Endothelial cell of umbilical vein (primary cell): ENCODE results near the gene DTD1. TPM values are rescaled to one million over a fixed set of nuclear protein-coding genes. Genes with fewer than 3 reads are reported as not detected.

Source experiments
- BruUV-seq: library from RNA; stranded (reverse); fragments of 400-500 nt; replicated peaks from 2 replicates; lab custom pipeline; 2021; lab: Mats Ljungman, UMichigan
- CTCF ChIA-PET: fragments of 300-600, 350-600 bp; sonication (Branson Sonifier 250); formaldehyde crosslinking; loops from one replicate; lab custom pipeline; 2021; ENCODE audit warnings: antibody characterized with exemption, inconsistent platforms; lab: Charles Lee
- POLR2A ChIA-PET: fragments of 300-600, 350-600 bp; sonication (Branson Sonifier 250); formaldehyde crosslinking; loops from one replicate; lab custom pipeline; 2021; ENCODE audit warnings: antibody characterized with exemption, inconsistent platforms; lab: Charles Lee
- DNase-seq: peaks from one replicate; pipeline ENCODE4 v3.0.0-alpha.2; 2011; ENCODE audit warnings: low read depth, low spot score
- FAIRE-seq: peaks from 2 replicates; lab custom pipeline; 2011; peaks lifted over from hg19 to GRCh38; lab: Jason Lieb, UNC
- H2AFZ ChIP-seq: 2 replicates; pipeline ENCODE4 v1.6.0; 2012; ENCODE audit warnings: low read depth, low read length, control low read depth, inconsistent platforms
- H3K27ac ChIP-seq: 2 replicates; pipeline ENCODE4 v1.5.1; 2011; ENCODE audit warnings: low read depth, mild to moderate bottlenecking, control low read depth, low read length, moderate library complexity; ENCODE audit not compliant: insufficient read depth
- H3K27me3 ChIP-seq, 2 experiments: 2 replicates each; pipeline versions ENCODE4 v1.6.0 to v1.6.1; 2011; ENCODE audit warnings: low read length in 2 of 2, mixed read lengths in 1 of 2; ENCODE audit not compliant: control insufficient read depth in 2 of 2, insufficient read depth in 2 of 2
- H3K36me3 ChIP-seq, 2 experiments: 2 replicates in 1 of 2; 3 replicates in 1 of 2; pipeline ENCODE4 v1.5.1; 2011; ENCODE audit warnings: low read length in 2 of 2, mild to moderate bottlenecking in 1 of 2, moderate library complexity in 1 of 2; ENCODE audit not compliant: control insufficient read depth in 2 of 2, insufficient read depth in 2 of 2; ENCODE audit errors: extremely low read depth in 1 of 2
- H3K4me1 ChIP-seq: 3 replicates; pipeline ENCODE4 v1.5.1; 2011; ENCODE audit warnings: mild to moderate bottlenecking, low read length; ENCODE audit not compliant: control insufficient read depth, insufficient read depth; ENCODE audit errors: extremely low read depth
- H3K4me2 ChIP-seq: 2 replicates; pipeline ENCODE4 v1.6.1; 2011; ENCODE audit warnings: low read length, control low read depth, mixed read lengths; ENCODE audit not compliant: insufficient read depth
- H3K4me3 ChIP-seq, 3 experiments: fragments of 200-600 bp in 1 of 3; sonication (generic), shearing (Covaris generic) in 1 of 3; replicated peaks in 1 of 3; 2 replicates each; pipeline ENCODE4 v1.5.1; 2011 to 2016; ENCODE audit warnings: control low read depth in 3 of 3, low read length in 3 of 3, mild to moderate bottlenecking in 2 of 3, inconsistent platforms in 1 of 3, low read depth in 1 of 3, moderate library complexity in 1 of 3; ENCODE audit not compliant: insufficient read depth in 1 of 3
- H3K79me2 ChIP-seq: 2 replicates; pipeline ENCODE4 v1.6.0; 2012; ENCODE audit warnings: low read length, inconsistent platforms; ENCODE audit not compliant: control insufficient read depth, insufficient read depth
- H3K9ac ChIP-seq: replicated peaks from 2 replicates; pipeline ENCODE3; 2011; ENCODE audit warnings: low read length, control low read depth; ENCODE audit not compliant: insufficient read depth; ENCODE audit errors: extremely low read depth
- H3K9me1 ChIP-seq: replicated peaks from 3 replicates; pipeline ENCODE4 v1.6.0; 2011; ENCODE audit warnings: mild to moderate bottlenecking, low read length; ENCODE audit not compliant: control insufficient read depth, insufficient read depth; ENCODE audit errors: extremely low read depth
- H3K9me3 ChIP-seq: replicated peaks from 2 replicates; pipeline ENCODE4 v1.5.1; 2012; ENCODE audit warnings: low read length, inconsistent platforms; ENCODE audit not compliant: control insufficient read depth, insufficient read depth
- H4K20me1 ChIP-seq: replicated peaks from 2 replicates; pipeline ENCODE3; 2011; ENCODE audit warnings: mild to moderate bottlenecking, low read length; ENCODE audit not compliant: control insufficient read depth, insufficient read depth; ENCODE audit errors: extremely low read depth
- EZH2 ChIP-seq: IDR thresholded peaks from 2 replicates; pipeline ENCODE4 v1.6.1; 2012; ENCODE audit warnings: borderline replicate concordance, low read depth, mild to moderate bottlenecking, moderate library complexity, low read length, inconsistent platforms; ENCODE audit not compliant: severe bottlenecking
- FOS ChIP-seq: IDR thresholded peaks from 2 replicates; pipeline ENCODE4 v1.6.1; 2011; ENCODE audit warnings: mild to moderate bottlenecking, low read length, moderate library complexity, borderline replicate concordance; ENCODE audit not compliant: insufficient read depth
- GATA2 ChIP-seq: IDR thresholded peaks from 2 replicates; pipeline ENCODE4 v1.7.0; 2011; ENCODE audit warnings: low read depth, mild to moderate bottlenecking, moderate library complexity, mixed read lengths, low read length; ENCODE audit not compliant: insufficient read length, insufficient read depth
- JUN ChIP-seq: IDR thresholded peaks from 2 replicates; pipeline ENCODE4 v1.6.1; 2011; ENCODE audit warnings: borderline replicate concordance, low read depth; ENCODE audit not compliant: insufficient read length, insufficient read depth
- MYC ChIP-seq: IDR thresholded peaks from one replicate; pipeline ENCODE4 v1.6.1; 2011; ENCODE audit warnings: mild to moderate bottlenecking, low read depth, low read length
- POLR2A ChIP-seq: IDR thresholded peaks from 2 replicates; pipeline ENCODE4 v1.6.1; 2012; ENCODE audit warnings: low read depth, mild to moderate bottlenecking, control low read depth, low read length
- POLR2AphosphoS5 ChIP-seq: IDR thresholded peaks from 2 replicates; pipeline ENCODE4 v1.6.1; 2012; ENCODE audit warnings: low read depth, mild to moderate bottlenecking, control low read depth, low read length, moderate library complexity; ENCODE audit not compliant: insufficient read depth
- dilution Hi-C: fragments of 300-500 bp; cut with MboI; formaldehyde crosslinking; loops from one replicate; pipeline ENCODE4 v1.15.0; 2019; ENCODE audit warnings: low sequenced_read_pairs; ENCODE audit not compliant: extremely low pct_ligation_motif_present
- intact Hi-C: fragments of 100-400 bp; cut with micrococcal nuclease; formaldehyde crosslinking; loops from one replicate; pipeline ENCODE4 v1.10.0; 2022
- polyA plus RNA-seq, 4 experiments: library from polyadenylated mRNA; depleted of rRNA in 3 of 4; stranded (reverse) in 3 of 4; unstranded in 1 of 4; fragments of >200 nt; gene quantifications; 2 replicates each; pipeline versions ENCODE4 v1.2.1 to v1.2.3, GENCODE V29; 2011 to 2012; ENCODE audit warnings: missing spikeins in 1 of 4
- total RNA-seq: library from RNA; stranded (reverse); gene quantifications from 2 replicates; pipeline ENCODE4 v1.2.3, GENCODE V29; 2021
- TF ChIP-seq, protein P1 (sequence below): IDR thresholded peaks from 2 replicates; pipeline ENCODE4 v1.6.1; 2011; ENCODE audit not compliant: insufficient read depth, insufficient read length
- TF ChIP-seq, protein P2 (sequence below), 2 donors: IDR thresholded peaks; 1 replicate in 1 of 2; 2 replicates in 1 of 2; pipeline ENCODE4 v1.5.1; 2011; ENCODE audit warnings: low read length in 2 of 2, mild to moderate bottlenecking in 2 of 2, moderate library complexity in 2 of 2, control low read depth in 1 of 2, inconsistent platforms in 1 of 2, low read depth in 1 of 2; ENCODE audit not compliant: insufficient read depth in 1 of 2; ENCODE audit errors: extremely low read depth in 1 of 2

Gene DTD1
- total and polyA plus RNA-seq, 2 donors (not counting 3 experiments of a cell fraction or from before 2014, with no cell fraction given) = 48.2 to 50.8 TPM

DNA sequence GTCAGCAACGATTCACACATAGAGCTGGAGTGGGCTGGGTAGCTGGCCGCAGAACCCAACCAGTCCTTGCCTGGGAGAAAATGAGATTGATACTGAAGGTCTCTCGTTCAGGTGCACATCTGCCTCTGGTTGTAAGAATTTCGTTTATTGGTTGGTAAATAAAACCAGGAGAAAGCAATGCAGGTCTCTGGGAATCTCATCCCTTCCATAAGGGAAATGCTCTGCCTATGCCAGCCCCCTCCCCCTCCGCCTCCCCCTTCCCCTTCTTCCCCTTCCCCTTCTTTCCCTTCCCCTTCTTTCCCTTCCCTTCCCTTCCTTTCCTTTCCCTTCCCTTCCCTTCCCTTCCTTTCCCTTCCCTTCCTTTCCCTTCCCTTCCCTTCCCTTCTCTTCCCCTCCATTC, 107.3 kb downstream of the DTD1 start:
- ChIA-PET CTCF (no interaction called here), POLR2A (no interaction called here)
- DNase-seq (no peak), FAIRE-seq (no peak)
- TF ChIP-seq MYC = no peak
- no peak for TF ChIP-seq EZH2
- TF ChIP-seq POLR2AphosphoS5 = no peak
- TF ChIP-seq GATA2 = no peak
- TF ChIP-seq FOS = no peak
- TF ChIP-seq, protein P1, sequence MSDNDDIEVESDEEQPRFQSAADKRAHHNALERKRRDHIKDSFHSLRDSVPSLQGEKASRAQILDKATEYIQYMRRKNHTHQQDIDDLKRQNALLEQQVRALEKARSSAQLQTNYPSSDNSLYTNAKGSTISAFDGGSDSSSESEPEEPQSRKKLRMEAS = no peak
- no peak for TF ChIP-seq JUN
- TF ChIP-seq POLR2A = no peak
- TF ChIP-seq, protein P2, sequence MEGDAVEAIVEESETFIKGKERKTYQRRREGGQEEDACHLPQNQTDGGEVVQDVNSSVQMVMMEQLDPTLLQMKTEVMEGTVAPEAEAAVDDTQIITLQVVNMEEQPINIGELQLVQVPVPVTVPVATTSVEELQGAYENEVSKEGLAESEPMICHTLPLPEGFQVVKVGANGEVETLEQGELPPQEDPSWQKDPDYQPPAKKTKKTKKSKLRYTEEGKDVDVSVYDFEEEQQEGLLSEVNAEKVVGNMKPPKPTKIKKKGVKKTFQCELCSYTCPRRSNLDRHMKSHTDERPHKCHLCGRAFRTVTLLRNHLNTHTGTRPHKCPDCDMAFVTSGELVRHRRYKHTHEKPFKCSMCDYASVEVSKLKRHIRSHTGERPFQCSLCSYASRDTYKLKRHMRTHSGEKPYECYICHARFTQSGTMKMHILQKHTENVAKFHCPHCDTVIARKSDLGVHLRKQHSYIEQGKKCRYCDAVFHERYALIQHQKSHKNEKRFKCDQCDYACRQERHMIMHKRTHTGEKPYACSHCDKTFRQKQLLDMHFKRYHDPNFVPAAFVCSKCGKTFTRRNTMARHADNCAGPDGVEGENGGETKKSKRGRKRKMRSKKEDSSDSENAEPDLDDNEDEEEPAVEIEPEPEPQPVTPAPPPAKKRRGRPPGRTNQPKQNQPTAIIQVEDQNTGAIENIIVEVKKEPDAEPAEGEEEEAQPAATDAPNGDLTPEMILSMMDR (IDR thresholded peaks at IDR 0.05; ENCODE audit: extremely low read depth in 1 of 2, insufficient read depth in 1 of 2, low read depth in 1 of 2, low read length in 2 of 2) = no peak
- Histone ChIP-seq H3K9me3 (no peaks in the 10 kb centered on the region), H3K9me1 (no peaks in the 10 kb centered on the region), H3K4me1 (no peaks in the 10 kb centered on the region), H3K9ac (no peak overlapping the region), H2AFZ (no peak overlapping the region), H3K79me2 (no peaks in the 10 kb centered on the region), H3K4me2 (no peak overlapping the region), H3K27ac (no peak overlapping the region), H3K36me3 (no peaks in the 10 kb centered on the region), H3K27me3 (no peaks in the 10 kb centered on the region), H3K4me3 (no peak overlapping the region), H4K20me1 (no peaks in the 10 kb centered on the region)
- no TSS peak for BruUV-seq
- dilution Hi-C loops = no loop called here
- intact Hi-C loops = no loop called here
